ENCODE results near the gene STIM1.
A peak's percentile ranks its signal among the peaks of the same experiment; 100 is the strongest.

The STIM1 gene

GRCh38 chr11:3845246-3845645 lies 10.2 kb upstream of the STIM1 start:
- H3K9ac ChIP-seq (ENCODE audit: insufficient read length, low read depth), result no peak overlapping the region
- no peaks in the 10 kb centered on the region for H3K9me3 ChIP-seq (ENCODE audit: insufficient read depth, low read length)
- DNase-seq (ENCODE audit: low read depth, low spot score), result no peak
- no peaks in the 10 kb centered on the region for H3K4me1 ChIP-seq (ENCODE audit: insufficient read depth, insufficient read length)
- H3K4me3 ChIP-seq (ENCODE audit: insufficient read length, low read depth), result no peak overlapping the region
- no peaks in the 10 kb centered on the region for H3K36me3 ChIP-seq (ENCODE audit: insufficient read depth, insufficient read length, low read length)
- H3K27me3 ChIP-seq (ENCODE audit: insufficient read depth, insufficient read length), result no peaks in the 10 kb centered on the region
- no peak for TF ChIP-seq YY1 (IDR thresholded peaks at IDR 0.05; ENCODE audit: insufficient read depth, insufficient read length)
- no peak for TF ChIP-seq ZNF274 (IDR thresholded peaks at IDR 0.05; ENCODE audit: low read depth, low read length)
- no peak for TF ChIP-seq SUZ12 (IDR thresholded peaks at IDR 0.05; ENCODE audit: extremely low read depth, insufficient read depth, insufficient read length)

GRCh38 chr11:3845670-3846069 lies 9.8 kb upstream of the STIM1 start:
- Histone ChIP-seq H3K36me3 (ENCODE audit: insufficient read depth, insufficient read length, low read length) (no peaks in the 10 kb centered on the region), H3K4me1 (ENCODE audit: insufficient read depth, insufficient read length) (no peaks in the 10 kb centered on the region), H3K9ac (ENCODE audit: insufficient read length, low read depth) (no peak overlapping the region), H3K4me3 (ENCODE audit: insufficient read length, low read depth) (no peak overlapping the region), H3K9me3 (ENCODE audit: insufficient read depth, low read length) (no peaks in the 10 kb centered on the region), H3K27me3 (ENCODE audit: insufficient read depth, insufficient read length) (no peaks in the 10 kb centered on the region)
- no peak for DNase-seq (ENCODE audit: low read depth, low spot score)
- TF ChIP-seq SUZ12 (IDR thresholded peaks at IDR 0.05; ENCODE audit: extremely low read depth, insufficient read depth, insufficient read length), result no peak

- Histone ChIP-seq H3K9me3 (ENCODE audit: insufficient read depth, low read length) (no peaks in the 10 kb centered on the region), H3K9ac (ENCODE audit: insufficient read length, low read depth) (no peak overlapping the region), H3K27me3 (ENCODE audit: insufficient read depth, insufficient read length) (no peaks in the 10 kb centered on the region), H3K36me3 (ENCODE audit: insufficient read depth, insufficient read length, low read length) (no peaks in the 10 kb centered on the region), H3K4me3 (ENCODE audit: insufficient read length, low read depth) (no peak overlapping the region), H3K4me1 (ENCODE audit: insufficient read depth, insufficient read length) (peaks cover 6% of the 10 kb centered on the region)
- no peak for TF ChIP-seq SUZ12 (IDR thresholded peaks at IDR 0.05; ENCODE audit: extremely low read depth, insufficient read depth, insufficient read length)
- no peak for TF ChIP-seq YY1 (IDR thresholded peaks at IDR 0.05; ENCODE audit: insufficient read depth, insufficient read length)
- no peak for TF ChIP-seq ZNF274 (IDR thresholded peaks at IDR 0.05; ENCODE audit: low read depth, low read length)
- no peak for DNase-seq (ENCODE audit: low read depth, low spot score)
Measured at GRCh38 chr11:3849297-3849874, 6.1 kb upstream of the STIM1 start.

- no peaks in the 10 kb centered on the region for H3K36me3 ChIP-seq (ENCODE audit: insufficient read depth, insufficient read length, low read length)
- H3K9me3 ChIP-seq (ENCODE audit: insufficient read depth, low read length), result no peaks in the 10 kb centered on the region
- no peak overlapping the region for H3K4me3 ChIP-seq (ENCODE audit: insufficient read length, low read depth)
- H3K9ac ChIP-seq (ENCODE audit: insufficient read length, low read depth), result no peak overlapping the region
- H3K4me1 ChIP-seq (ENCODE audit: insufficient read depth, insufficient read length), result peaks cover 7% of the 10 kb centered on the region
- TF ChIP-seq YY1 (IDR thresholded peaks at IDR 0.05; ENCODE audit: insufficient read depth, insufficient read length) (no peak), SUZ12 (IDR thresholded peaks at IDR 0.05; ENCODE audit: extremely low read depth, insufficient read depth, insufficient read length) (no peak), ZNF274 (IDR thresholded peaks at IDR 0.05; ENCODE audit: low read depth, low read length) (no peak)
- DNase-seq (ENCODE audit: low read depth, low spot score), result no peak
- peaks cover 8% of the 10 kb centered on the region for H3K27me3 ChIP-seq (ENCODE audit: insufficient read depth, insufficient read length)
Measured at GRCh38 chr11:3853545-3853842, 2.0 kb upstream of the STIM1 start.

GRCh38 chr11:3853899-3854659 lies 1.4 kb upstream of the STIM1 start:
- Histone ChIP-seq H3K27me3 (ENCODE audit: insufficient read depth, insufficient read length) (peaks cover 8% of the 10 kb centered on the region), H3K9ac (ENCODE audit: insufficient read length, low read depth) (peak overlapping the region; percentile 37), H3K4me1 (ENCODE audit: insufficient read depth, insufficient read length) (peaks cover 8% of the 10 kb centered on the region), H3K4me3 (ENCODE audit: insufficient read length, low read depth) (no peak overlapping the region), H3K36me3 (ENCODE audit: insufficient read depth, insufficient read length, low read length) (no peaks in the 10 kb centered on the region), H3K9me3 (ENCODE audit: insufficient read depth, low read length) (no peaks in the 10 kb centered on the region)
- no peak for TF ChIP-seq YY1 (IDR thresholded peaks at IDR 0.05; ENCODE audit: insufficient read depth, insufficient read length)
- TF ChIP-seq SUZ12 (IDR thresholded peaks at IDR 0.05; ENCODE audit: extremely low read depth, insufficient read depth, insufficient read length), result no peak
- no peak for TF ChIP-seq ZNF274 (IDR thresholded peaks at IDR 0.05; ENCODE audit: low read depth, low read length)
- no peak for DNase-seq (ENCODE audit: low read depth, low spot score)

GRCh38 chr11:3854660-3854976 lies 846 bp upstream of the STIM1 start:
- H3K27me3 ChIP-seq (ENCODE audit: insufficient read depth, insufficient read length), result peaks cover 8% of the 10 kb centered on the region
- H3K9ac ChIP-seq (ENCODE audit: insufficient read length, low read depth), result peak overlapping the region; percentile 46
- TF ChIP-seq ZNF274 (IDR thresholded peaks at IDR 0.05; ENCODE audit: low read depth, low read length) (no peak), YY1 (IDR thresholded peaks at IDR 0.05; ENCODE audit: insufficient read depth, insufficient read length) (no peak), SUZ12 (IDR thresholded peaks at IDR 0.05; ENCODE audit: extremely low read depth, insufficient read depth, insufficient read length) (no peak)
- H3K9me3 ChIP-seq (ENCODE audit: insufficient read depth, low read length), result no peaks in the 10 kb centered on the region
- H3K36me3 ChIP-seq (ENCODE audit: insufficient read depth, insufficient read length, low read length), result no peaks in the 10 kb centered on the region
- H3K4me1 ChIP-seq (ENCODE audit: insufficient read depth, insufficient read length), result peaks cover 13% of the 10 kb centered on the region
- peak overlapping the region; percentile 69 for H3K4me3 ChIP-seq (ENCODE audit: insufficient read length, low read depth)
- DNase-seq (ENCODE audit: low read depth, low spot score), result no peak

GRCh38 chr11:3855808-3856491 lies 486 bp downstream of the STIM1 start:
- TF ChIP-seq SUZ12 (IDR thresholded peaks at IDR 0.05; ENCODE audit: extremely low read depth, insufficient read depth, insufficient read length), result no peak
- TF ChIP-seq YY1 (IDR thresholded peaks at IDR 0.05; ENCODE audit: insufficient read depth, insufficient read length), result no peak
- no peak for TF ChIP-seq ZNF274 (IDR thresholded peaks at IDR 0.05; ENCODE audit: low read depth, low read length)
- Histone ChIP-seq H3K36me3 (ENCODE audit: insufficient read depth, insufficient read length, low read length) (no peaks in the 10 kb centered on the region), H3K4me1 (ENCODE audit: insufficient read depth, insufficient read length) (peaks cover 15% of the 10 kb centered on the region), H3K27me3 (ENCODE audit: insufficient read depth, insufficient read length) (peaks cover 8% of the 10 kb centered on the region), H3K9ac (ENCODE audit: insufficient read length, low read depth) (peak overlapping the region; percentile 78), H3K9me3 (ENCODE audit: insufficient read depth, low read length) (no peaks in the 10 kb centered on the region), H3K4me3 (ENCODE audit: insufficient read length, low read depth) (peak overlapping the region; percentile 66)
- DNase-seq (ENCODE audit: low read depth, low spot score), result no peak
